Measurements from ENCODE around the gene CAMSAP3.

DNA sequence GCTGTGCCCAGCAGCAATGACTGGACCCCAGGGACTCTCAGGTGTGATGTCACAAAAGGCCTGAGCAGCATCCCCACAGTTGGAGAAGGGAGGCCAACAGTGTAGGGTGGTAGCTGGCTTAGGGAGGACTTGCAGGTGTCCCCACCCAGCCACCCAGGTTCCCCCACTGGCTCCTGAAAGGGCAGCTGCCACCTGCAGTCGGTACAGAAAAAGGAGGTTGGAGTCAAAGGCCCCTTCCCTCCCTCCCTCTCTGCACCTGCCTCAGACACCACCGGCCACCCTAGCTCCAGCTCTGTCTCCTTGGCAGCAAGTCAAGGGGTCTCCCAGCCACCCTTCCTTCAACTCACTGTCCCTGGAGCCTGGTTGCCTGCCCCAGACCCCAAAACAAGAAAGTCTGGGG, 38.0 kb downstream of the CAMSAP3 start, which contains the start of gene PCP2:
- TF ChIP-seq CTCF (IDR thresholded peaks at IDR 0.05) (no peak), POLR2A (IDR thresholded peaks at IDR 0.05) (no peak), POLR2AphosphoS5 (IDR thresholded peaks at IDR 0.05) (no peak)

Measured in prostate gland (tissue), 2 donors.